ENCODE measurements around the gene DLG2. TPM values are rescaled to one million over a fixed set of nuclear protein-coding genes. Genes with fewer than 3 reads are reported as not detected.
A peak's percentile ranks its signal among the peaks of the same experiment; 100 is the strongest.

The DLG2 gene
- total RNA-seq, 1 donor from 2014 or later = 1.8 TPM

GRCh38 chr11:84322211-84322610 is 1304.9 kb downstream of the DLG2 start:
- Histone ChIP-seq H3K9ac (ENCODE audit: low read length) (no peak overlapping the region), H3K27ac (ENCODE audit: low read depth, low read length) (no peak overlapping the region), H3K79me2 (ENCODE audit: insufficient read depth, low read length) (no peaks in the 10 kb centered on the region), H3K4me2 (ENCODE audit: low read length) (no peak overlapping the region), H4K20me1 (ENCODE audit: insufficient read depth, low read length) (no peaks in the 10 kb centered on the region), H3K27me3 (ENCODE audit: insufficient read depth, low read length) (no peaks in the 10 kb centered on the region), H3K4me1 (ENCODE audit: insufficient read depth, low read length) (peaks cover 2% of the 10 kb centered on the region), H3K36me3 (ENCODE audit: insufficient read depth, low read length) (no peaks in the 10 kb centered on the region), H3K9me3 (ENCODE audit: insufficient read depth, low read depth, low read length) (no peaks in the 10 kb centered on the region), H3K4me3 (ENCODE audit: insufficient read depth, low read depth, low read length) (no peak overlapping the region), H2AFZ (ENCODE audit: low read depth, low read length) (no peak overlapping the region)
- Mint-ChIP-seq H3K4me1 (ENCODE audit: low read depth, unreplicated experiment) (peaks cover 3% of the 10 kb centered on the region), H3K9me3 (ENCODE audit: unreplicated experiment) (no peaks in the 10 kb centered on the region), H3K36me3 (ENCODE audit: low read depth, unreplicated experiment) (no peaks in the 10 kb centered on the region), H3K4me3 (ENCODE audit: unreplicated experiment) (no peak overlapping the region), H3K27ac (ENCODE audit: unreplicated experiment) (no peak overlapping the region), H3K27me3 (ENCODE audit: low read depth, unreplicated experiment) (no peaks in the 10 kb centered on the region)
- TF ChIP-seq EZH2 (IDR thresholded peaks at IDR 0.05; ENCODE audit: insufficient read depth, low read length) = no peak
- TF ChIP-seq CTCF (IDR thresholded peaks at IDR 0.05; ENCODE audit: insufficient read depth, low read depth, low read length) = no peak
- no peak for DNase-seq (ENCODE audit: low read depth)
- no peak for FAIRE-seq

GRCh38 chr11:84319863-84320262 is 1307.3 kb downstream of the DLG2 start:
- Histone ChIP-seq H4K20me1 (ENCODE audit: insufficient read depth, low read length) (no peaks in the 10 kb centered on the region), H3K4me3 (ENCODE audit: insufficient read depth, low read depth, low read length) (no peak overlapping the region), H3K27me3 (ENCODE audit: insufficient read depth, low read length) (no peaks in the 10 kb centered on the region), H2AFZ (ENCODE audit: low read depth, low read length) (no peak overlapping the region), H3K27ac (ENCODE audit: low read depth, low read length) (no peak overlapping the region), H3K4me1 (ENCODE audit: insufficient read depth, low read length) (peaks cover 7% of the 10 kb centered on the region), H3K9me3 (ENCODE audit: insufficient read depth, low read depth, low read length) (no peaks in the 10 kb centered on the region), H3K79me2 (ENCODE audit: insufficient read depth, low read length) (no peaks in the 10 kb centered on the region), H3K9ac (ENCODE audit: low read length) (no peak overlapping the region), H3K4me2 (ENCODE audit: low read length) (no peak overlapping the region), H3K36me3 (ENCODE audit: insufficient read depth, low read length) (no peaks in the 10 kb centered on the region)
- no peak overlapping the region for H3K27ac Mint-ChIP-seq (ENCODE audit: unreplicated experiment)
- H3K9me3 Mint-ChIP-seq (ENCODE audit: unreplicated experiment) = no peaks in the 10 kb centered on the region
- DNase-seq (ENCODE audit: low read depth) = no peak
- H3K4me1 Mint-ChIP-seq (ENCODE audit: low read depth, unreplicated experiment) = peaks cover 6% of the 10 kb centered on the region
- no peaks in the 10 kb centered on the region for H3K27me3 Mint-ChIP-seq (ENCODE audit: low read depth, unreplicated experiment)
- no peak for TF ChIP-seq CTCF (IDR thresholded peaks at IDR 0.05; ENCODE audit: insufficient read depth, low read depth, low read length)
- no peak for TF ChIP-seq EZH2 (IDR thresholded peaks at IDR 0.05; ENCODE audit: insufficient read depth, low read length)
- no peak for FAIRE-seq
- H3K36me3 Mint-ChIP-seq (ENCODE audit: low read depth, unreplicated experiment) = no peaks in the 10 kb centered on the region
- H3K4me3 Mint-ChIP-seq (ENCODE audit: unreplicated experiment) = no peak overlapping the region

GRCh38 chr11:84316866-84317555 is 1310.1 kb downstream of the DLG2 start:
- Mint-ChIP-seq H3K36me3 (ENCODE audit: low read depth, unreplicated experiment) (no peaks in the 10 kb centered on the region), H3K27me3 (ENCODE audit: low read depth, unreplicated experiment) (no peaks in the 10 kb centered on the region), H3K9me3 (ENCODE audit: unreplicated experiment) (no peaks in the 10 kb centered on the region), H3K4me3 (ENCODE audit: unreplicated experiment) (no peak overlapping the region), H3K27ac (ENCODE audit: unreplicated experiment) (no peak overlapping the region), H3K4me1 (ENCODE audit: low read depth, unreplicated experiment) (peaks cover 6% of the 10 kb centered on the region)
- TF ChIP-seq EZH2 (IDR thresholded peaks at IDR 0.05; ENCODE audit: insufficient read depth, low read length) (no peak), CTCF (IDR thresholded peaks at IDR 0.05; ENCODE audit: insufficient read depth, low read depth, low read length) (no peak)
- FAIRE-seq (no peak), DNase-seq (ENCODE audit: low read depth) (peak; percentile 70)
- Histone ChIP-seq H3K4me3 (ENCODE audit: insufficient read depth, low read depth, low read length) (peak overlapping the region; percentile 15), H4K20me1 (ENCODE audit: insufficient read depth, low read length) (no peaks in the 10 kb centered on the region), H3K36me3 (ENCODE audit: insufficient read depth, low read length) (no peaks in the 10 kb centered on the region), H3K27ac (ENCODE audit: low read depth, low read length) (no peak overlapping the region), H3K27me3 (ENCODE audit: insufficient read depth, low read length) (no peaks in the 10 kb centered on the region), H3K9me3 (ENCODE audit: insufficient read depth, low read depth, low read length) (no peaks in the 10 kb centered on the region), H3K9ac (ENCODE audit: low read length) (no peak overlapping the region), H3K4me2 (ENCODE audit: low read length) (peak overlapping the region; percentile 82), H3K79me2 (ENCODE audit: insufficient read depth, low read length) (no peaks in the 10 kb centered on the region), H2AFZ (ENCODE audit: low read depth, low read length) (peak overlapping the region; percentile 74), H3K4me1 (ENCODE audit: insufficient read depth, low read length) (peaks cover 7% of the 10 kb centered on the region)
